GM23338 (cell line): ENCODE results near the gene DCAF8L1.

Source experiments
- CTCF ChIP-seq, 2 experiments: fragments of 200-600 bp in 1 of 2; sonication (generic) in 1 of 2; conservative IDR thresholded peaks; 2 replicates each; pipeline versions ENCODE4 v1.5.1 to v1.6.1; 2016 to 2017; ENCODE audit warnings: antibody characterized with exemption in 2 of 2, low read depth in 2 of 2, mild to moderate bottlenecking in 2 of 2, moderate library complexity in 1 of 2
- EZH2 ChIP-seq: fragments of 200-600 bp; sonication (generic); IDR thresholded peaks from one replicate; pipeline ENCODE4 v1.8.0; 2017; ENCODE audit warnings: antibody characterized with exemption, mild to moderate bottlenecking, low read depth; ENCODE audit not compliant: unreplicated experiment

GRCh38 chrX:28010875-28011274 is 29.6 kb upstream of the DCAF8L1 start:
- TF ChIP-seq CTCF (conservative IDR thresholded peaks at IDR 0.05; ENCODE audit: low read depth in 2 of 2) (no peak), EZH2 (no peak)
